Stimulated activated CD4-positive, alpha-beta T cell treated with anti-CD3 and anti-CD28 coated beads, TNF-alpha, amount 100 ng/mL, for 1 hour (primary cell): ENCODE data around the gene JMJD4.
"Not testable (repeated sequence)": the region's sequence is repeated elsewhere in the genome, so short reads cannot be mapped to it uniquely, and the experiment has no call there.

Experiments
- DNase-seq, 3 donors: peaks; one replicate each; pipeline ENCODE4 v3.0.0-alpha.2; 2020; ENCODE audit warnings: low read depth in 3 of 3, low spot score in 1 of 3

The JMJD4 gene

DNA sequence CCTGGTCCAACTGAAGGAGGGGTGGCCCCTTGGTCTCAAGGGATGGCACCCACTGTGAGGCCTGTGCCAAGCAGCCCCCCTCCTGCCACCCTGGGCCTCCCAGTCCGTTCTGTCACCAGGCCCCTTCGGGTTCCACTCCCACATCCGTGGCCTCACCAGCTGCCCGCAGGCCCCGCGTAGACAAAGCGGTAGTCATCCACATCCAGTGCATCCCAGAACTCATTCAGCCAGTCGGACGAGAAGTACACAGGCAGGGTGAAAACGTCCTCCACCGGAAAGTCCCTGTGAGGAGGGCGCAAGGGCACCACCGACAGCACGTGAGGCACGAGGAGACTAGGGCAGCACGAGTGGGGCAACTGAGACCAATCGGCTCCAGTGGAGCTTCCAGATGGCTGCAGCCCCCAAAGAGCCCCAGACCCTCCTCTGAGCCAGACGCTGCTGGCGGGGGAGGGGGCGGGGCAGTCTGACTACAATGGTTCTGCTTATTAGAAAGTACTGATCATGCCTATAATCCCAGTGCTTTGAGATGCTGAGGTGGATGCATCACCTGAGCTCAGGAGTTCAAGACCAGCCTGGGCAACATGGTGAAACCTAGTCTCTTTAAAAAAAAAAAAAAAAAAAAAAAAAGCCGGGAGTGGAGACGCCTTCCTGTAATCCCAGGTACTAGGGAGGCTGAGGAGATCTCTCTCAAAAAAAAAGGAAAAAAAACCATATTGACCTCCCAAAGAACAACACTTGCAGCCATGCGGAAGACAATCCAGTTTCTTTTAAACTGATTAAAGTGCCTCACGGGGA is 1.2 kb downstream of the JMJD4 start:
- DNase-seq = no peak

- DNase-seq = no peak
Measured at GRCh38 chr1:227733309-227733705, 1.8 kb downstream of the JMJD4 start.

DNA sequence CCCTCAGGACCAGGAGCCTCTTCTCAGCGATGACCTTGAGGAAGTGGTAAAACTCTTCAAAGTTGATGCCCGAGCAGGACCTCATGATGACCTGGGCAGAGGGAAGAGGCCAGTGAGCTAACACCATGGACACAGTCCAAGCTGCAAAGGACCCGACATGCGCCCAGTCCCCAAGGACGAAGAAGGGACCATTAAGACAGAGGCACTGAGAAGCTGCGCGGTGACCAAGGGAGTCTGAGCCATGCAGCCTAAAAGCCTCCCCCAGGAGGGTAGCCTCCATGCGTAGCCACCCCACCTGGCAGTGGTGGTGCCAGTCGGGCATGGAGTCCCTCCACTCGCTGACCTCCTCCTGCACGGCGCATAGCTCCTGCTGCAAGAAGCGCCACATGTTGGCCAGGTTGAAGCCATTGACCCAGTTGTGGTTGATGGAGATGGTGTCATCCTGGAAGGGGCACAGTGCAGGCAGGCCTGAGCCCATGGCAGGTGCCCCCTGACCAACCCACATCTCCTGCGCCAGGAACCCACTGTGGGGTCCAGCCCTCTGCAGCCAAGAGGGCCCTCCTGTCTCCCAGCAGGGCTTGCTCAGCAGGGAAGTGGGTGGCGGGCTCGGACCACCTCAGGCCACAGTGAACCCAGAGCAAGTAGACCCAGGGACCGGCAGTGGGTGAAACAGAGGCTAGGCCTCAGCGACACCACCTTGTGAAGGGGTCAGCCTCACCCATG is 2.4 kb downstream of the JMJD4 start:
- DNase-seq = no peak

DNA sequence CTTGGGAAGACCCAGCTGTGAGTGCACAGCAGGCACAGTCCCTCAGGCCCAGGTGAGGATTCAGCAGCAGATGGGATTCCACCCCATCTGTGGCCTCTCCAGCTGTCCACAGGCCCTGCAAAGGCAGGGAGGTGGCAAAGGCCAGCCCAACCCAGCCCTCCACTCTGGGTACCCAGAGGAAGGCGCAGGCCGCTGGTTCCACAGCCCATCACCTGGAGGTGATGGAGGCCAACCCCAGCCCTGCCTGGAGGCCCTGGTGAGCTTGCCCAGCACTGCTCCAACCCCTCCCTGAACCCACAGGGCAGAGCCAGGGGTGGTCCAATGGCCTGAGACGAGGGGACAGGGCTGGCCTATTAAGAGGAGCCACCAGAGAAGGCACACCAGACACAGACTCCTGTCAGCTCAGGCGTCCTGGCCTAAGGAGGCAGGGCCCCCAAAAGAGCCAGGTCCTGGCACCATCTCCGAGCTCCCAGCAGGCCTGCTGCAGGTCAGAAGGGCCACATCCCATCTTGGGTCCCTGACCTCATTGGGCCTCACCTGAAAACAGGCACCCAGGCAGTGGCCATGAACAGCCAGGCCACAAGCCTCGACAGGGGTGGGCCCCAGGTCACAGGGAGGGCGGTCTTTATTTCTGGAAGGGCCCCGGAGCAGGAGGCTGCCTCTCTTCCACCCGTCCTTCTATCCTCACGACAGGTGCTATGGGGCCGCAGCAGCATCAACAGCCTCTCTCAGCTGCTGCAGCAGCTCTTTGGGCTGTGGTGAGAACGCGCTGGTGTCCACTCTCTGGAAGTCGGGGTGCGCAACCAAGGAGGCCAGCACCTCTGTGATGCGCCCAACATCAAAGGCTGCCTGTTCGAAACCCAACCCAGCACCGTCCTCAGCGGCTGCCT is 3.2 kb downstream of the JMJD4 start:
- DNase-seq = no peak

GRCh38 chr1:227731241-227731677 is 3.8 kb downstream of the JMJD4 start:
- DNase-seq = no peak

DNA sequence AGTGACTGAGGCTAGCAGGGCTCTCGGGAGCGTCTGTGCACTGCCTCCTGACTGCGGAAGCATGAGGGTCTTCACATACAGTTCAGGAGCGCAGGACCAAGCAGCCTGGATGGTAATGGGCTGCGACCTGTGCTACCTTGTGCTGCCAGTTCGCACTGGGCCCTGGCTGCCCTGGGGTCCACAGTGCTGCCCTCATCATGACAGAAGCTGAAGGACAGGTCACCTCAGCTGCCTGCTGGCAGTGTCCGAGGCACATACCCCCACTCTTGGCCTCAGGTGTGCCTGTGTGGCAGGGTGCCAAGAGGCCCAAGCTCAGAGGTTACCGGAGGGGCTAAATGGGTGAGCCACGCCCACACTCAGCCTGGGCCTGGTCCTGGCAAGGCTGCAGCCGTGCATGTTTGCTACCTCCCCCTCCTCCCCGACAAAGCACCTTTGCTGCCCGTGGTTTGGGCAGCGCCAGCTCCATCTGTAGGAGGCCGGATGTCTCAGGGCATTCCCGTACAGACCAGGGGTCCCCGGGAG is 4.4 kb downstream of the JMJD4 start:
- no peak for DNase-seq

DNA sequence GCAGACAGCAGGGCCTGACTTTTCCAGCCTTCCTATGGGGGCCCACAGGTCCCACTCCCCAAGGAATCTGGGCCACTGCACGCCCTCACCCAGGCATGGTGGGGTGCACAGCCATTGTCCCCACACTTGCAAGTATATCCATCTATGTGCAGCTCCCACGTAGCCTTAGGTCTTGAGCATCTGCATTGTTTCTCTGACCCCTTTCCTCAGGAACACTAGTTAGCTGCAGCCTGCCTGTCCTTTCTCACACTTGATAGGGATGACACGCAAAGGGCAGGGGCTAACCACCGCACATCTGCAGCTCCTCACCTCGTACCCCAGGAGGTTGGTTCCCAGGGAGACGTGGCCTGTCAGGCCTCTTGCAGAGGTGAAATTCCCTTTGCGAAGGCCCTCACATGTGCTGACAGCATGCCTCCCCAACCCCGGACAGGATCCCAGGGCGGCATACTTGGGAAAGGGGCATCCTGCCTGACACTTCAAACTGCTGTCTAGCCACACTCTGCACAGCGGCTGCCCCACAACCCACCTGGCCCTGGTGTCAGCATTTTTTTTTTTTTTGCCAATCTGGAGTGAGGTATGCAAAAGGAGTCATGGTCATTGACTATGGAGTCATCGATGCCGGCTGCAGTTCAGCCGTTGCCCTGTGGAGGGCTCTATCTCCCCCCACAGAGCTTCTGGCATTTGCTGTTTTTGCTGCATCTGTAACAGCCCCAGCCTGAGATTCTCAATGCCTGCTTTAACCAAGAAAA is 5.0 kb downstream of the JMJD4 start:
- DNase-seq = no peak

GRCh38 chr1:227729144-227729880 is 5.8 kb downstream of the JMJD4 start:
- no peak for DNase-seq

GRCh38 chr1:227728892-227729143 is 6.3 kb downstream of the JMJD4 start:
- DNase-seq = no peak

DNA sequence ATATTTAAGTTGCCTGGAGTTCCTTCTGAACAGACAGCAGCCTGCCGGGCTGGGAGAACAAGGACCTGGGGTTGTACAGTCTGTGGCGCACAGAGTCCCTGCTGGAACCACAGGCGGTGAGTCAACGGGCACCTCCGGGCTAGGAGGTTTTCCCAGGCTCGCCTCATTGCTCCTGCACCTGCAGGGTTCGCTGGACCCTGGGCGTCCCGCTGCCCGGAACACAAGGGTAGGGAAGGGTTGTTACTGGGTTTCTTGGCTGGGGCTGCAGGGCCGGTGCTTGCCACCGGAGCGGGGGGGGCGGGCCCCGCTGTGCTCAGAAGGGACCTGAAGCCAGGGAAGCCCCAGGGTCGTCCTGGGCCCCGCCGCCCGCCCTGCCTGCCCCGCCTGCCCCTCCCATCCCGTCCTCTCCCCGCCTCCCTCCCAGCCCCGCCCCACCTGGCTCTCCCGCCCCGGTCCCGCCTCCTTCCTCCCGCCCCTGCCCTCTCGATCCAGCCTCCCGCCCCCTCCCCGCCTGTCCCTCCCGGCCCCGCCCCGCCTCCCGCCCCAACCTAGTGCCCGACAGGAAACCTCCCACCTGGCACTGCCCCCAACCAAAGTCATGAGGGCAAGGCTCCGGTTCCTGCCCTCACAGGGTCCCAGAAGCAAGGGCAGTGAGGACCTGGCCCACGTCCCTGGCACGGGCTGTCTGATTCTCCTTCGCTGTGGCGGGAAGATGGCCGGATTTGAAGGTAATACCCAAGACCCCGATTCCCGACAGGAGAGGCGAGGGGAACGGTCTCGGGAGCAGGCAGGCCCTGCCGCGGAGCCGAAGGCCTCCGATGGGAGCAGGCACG is 6.8 kb downstream of the JMJD4 start:
- peak; percentile 27 to 51 (median 41) for DNase-seq

- DNase-seq = no peak
Measured at GRCh38 chr1:227726924-227727599, 8.0 kb downstream of the JMJD4 start.

DNA sequence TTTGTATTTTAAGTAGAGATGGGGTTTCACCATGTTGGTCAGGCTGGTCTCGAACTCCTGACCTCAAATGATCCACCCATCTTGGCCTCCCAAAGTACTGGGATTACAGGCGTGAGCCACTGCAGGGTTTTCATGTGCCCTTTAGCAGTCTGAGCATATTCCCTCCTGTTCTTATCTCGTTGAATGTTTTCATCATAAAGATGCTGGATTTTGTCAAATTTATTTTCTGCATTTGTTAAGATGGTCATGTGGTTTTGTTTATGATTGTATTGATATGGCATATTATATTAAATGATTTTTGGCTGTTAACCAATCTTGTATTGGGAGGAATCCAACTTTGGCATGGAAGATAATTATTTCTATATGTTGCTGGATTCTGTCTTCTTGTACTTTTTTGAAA is 8.8 kb downstream of the JMJD4 start:
- no peak for DNase-seq

DNA sequence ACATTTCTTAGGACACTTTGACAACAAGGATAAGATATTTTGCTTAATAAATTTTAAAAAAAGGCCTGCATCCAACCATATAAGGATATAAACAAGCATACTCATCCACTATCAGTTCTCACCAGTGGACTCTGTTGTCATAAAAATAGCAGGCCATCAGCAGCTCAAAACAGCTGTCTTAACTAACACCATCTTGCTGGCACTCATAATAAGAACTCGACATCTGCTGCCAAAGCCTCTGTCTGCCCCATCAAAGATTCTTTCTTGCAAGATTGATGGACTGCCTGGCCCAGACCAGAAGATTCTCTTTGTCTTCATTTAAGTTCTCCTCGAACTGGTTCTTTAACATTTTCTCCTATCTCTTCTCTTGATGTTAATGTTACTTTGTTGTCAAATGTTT is 10.1 kb downstream of the JMJD4 start:
- DNase-seq = no peak

DNA sequence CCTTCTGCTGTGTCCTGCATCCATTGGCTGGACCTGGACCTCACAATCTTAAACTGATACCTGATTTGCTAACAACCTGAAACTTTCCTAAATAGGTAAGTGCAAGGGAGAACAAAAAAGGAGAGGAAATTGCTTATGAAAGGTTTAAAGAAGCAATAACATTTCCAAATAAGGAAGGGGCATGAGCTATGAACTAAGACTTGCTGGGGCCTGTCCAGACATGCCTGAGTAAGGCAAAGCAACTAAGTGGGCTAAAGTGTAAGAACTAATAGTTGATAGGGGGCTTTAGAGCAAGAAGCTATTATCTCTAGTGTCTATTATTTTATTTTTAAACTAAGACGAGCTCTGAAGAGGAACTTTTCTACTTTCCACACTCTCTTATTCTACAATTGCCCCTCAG is 11.6 kb downstream of the JMJD4 start:
- DNase-seq = no peak

DNA sequence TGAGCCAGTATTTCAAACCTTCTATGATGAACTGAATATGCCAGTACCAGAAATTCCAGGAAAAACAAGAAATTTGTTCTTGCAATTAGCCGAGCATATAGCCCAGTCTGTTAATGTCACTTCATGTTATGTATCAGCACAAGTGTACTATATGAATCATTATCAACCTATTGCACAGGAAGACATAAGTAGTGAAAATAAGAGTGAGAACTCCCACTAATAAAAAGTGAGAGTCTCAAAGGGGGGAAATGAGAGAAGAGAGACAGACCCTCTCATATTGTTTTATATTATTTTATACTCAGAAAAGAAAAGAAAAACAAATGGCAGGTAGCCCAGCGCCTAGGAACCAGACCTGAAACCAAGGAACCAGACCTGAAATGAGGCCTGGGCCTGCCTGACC is 16.2 kb downstream of the JMJD4 start:
- DNase-seq = no peak

DNA sequence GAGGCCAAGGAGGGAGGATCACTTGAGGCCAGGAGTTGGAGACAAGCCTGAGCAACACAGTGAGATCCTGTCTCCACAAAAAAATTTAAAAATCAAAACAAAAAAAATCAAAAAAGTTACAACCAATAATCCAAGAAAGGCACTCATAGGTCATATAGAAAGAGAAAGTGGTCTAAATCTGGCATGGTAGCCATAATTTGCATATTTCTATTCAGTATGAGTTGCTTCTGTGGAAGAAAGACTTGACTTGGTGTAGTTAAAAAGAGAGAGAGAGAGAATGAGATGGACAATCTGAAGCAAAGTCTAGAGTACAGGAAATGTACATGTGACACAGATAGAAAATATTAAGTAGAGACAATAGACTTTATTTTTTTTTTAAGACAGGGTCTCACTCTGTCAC is 22.5 kb downstream of the JMJD4 start:
- no peak for DNase-seq

DNA sequence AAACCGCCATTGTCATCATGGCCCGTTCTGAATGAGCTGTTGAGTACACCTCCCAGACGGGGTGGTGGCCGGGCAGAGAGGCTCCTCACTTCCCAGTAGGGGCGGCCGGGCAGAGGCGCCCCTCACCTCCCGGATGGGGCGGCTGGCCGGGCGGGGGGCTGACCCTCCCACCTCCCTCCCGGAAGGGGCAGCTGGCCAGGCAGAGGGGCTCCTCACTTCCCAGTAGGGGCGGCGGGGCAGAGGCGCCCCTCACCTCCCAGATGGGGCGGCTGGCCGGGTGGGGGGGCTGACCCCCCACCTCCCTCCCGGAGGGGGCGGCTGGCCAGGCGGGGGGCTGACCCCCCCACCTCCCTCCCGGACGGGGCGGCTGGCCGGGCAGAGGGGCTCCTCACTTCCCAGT is 24.6 kb downstream of the JMJD4 start:
- not testable (repeated sequence) for DNase-seq

- DNase-seq = no peak
Measured at GRCh38 chr1:227709451-227709850, 25.7 kb downstream of the JMJD4 start.

DNA sequence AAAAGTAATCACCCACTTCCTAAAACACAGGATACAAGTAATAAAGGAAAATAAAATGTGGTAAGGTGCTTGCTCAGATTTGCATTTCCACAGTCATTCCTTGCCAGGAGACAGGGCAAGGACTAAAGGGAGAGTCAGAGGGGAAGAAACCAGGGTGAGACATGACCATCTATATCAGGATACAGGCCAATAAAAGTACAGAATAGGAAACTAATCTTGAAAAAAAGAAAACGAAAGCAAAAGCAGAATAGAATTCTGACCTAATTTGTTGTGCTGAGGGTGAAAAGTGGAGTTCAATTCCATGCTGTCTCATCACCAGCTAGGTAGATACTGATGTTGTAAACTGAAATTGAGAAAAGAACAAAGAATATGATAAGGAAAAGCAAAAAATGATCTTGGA is 27.3 kb downstream of the JMJD4 start:
- no peak for DNase-seq
